Measurements from ENCODE around the gene MYO5A. TPM values are rescaled to one million over a fixed set of nuclear protein-coding genes. Genes with fewer than 3 reads are reported as not detected.

The MYO5A gene
- polyA plus RNA-seq, 1 of the 3 experiments (the other 2 are of a cell fraction), result 11.0 TPM

DNA sequence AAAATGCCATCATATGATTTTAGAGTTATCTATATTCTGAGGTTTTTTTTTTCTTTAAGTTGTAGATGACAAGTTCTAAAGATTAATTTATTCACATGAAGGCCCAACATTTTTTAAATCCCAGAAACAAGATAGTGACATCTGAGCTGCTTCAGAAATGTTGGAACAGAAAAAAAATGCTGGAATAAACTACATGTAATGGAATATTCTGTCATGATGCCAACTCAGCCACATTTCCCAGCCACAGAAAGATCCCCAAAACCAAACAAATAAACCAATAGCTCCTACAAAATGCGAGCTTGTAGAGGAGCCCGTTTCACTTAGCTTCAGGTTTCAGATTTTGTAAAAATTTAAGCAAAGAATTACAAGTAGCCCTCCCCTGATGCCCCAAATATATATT is 122.1 kb downstream of the MYO5A start:
- Histone ChIP-seq H3K9me2 (no peaks in the 10 kb centered on the region), H3K27ac (ENCODE audit: low read depth in 2 of 2, low read length in 1 of 2) (no peak overlapping the region), H3K9ac (no peak overlapping the region), H3K79me2 (ENCODE audit: insufficient read depth) (no peaks in the 10 kb centered on the region), H3K36me3 (replicated peaks in 1 of 2; ENCODE audit: control insufficient read depth in 1 of 2, insufficient read depth in 2 of 2, low read length in 1 of 2) (peaks cover 0 to 4% of the 10 kb centered on the region in 2 experiments), H3K4me3 (ENCODE audit: low read depth in 2 of 2, low read length in 1 of 2) (no peak overlapping the region), H2AFZ (ENCODE audit: low read depth) (no peak overlapping the region), H4K20me1 (ENCODE audit: insufficient read depth) (no peaks in the 10 kb centered on the region), H3K4me1 (ENCODE audit: control insufficient read depth in 1 of 2, insufficient read depth in 2 of 2, low read depth in 1 of 2, low read length in 1 of 2) (no peaks in the 10 kb centered on the region; a peak in 1 of 4 replicates), H3K4me2 (no peak overlapping the region), H3F3A (replicated peaks; ENCODE audit: insufficient read depth) (peaks cover 3% of the 10 kb centered on the region), H3K27me3 (ENCODE audit: insufficient read depth) (no peaks in the 10 kb centered on the region), H3K9me3 (no peaks in the 10 kb centered on the region)
- WGBS (ENCODE audit: low lambda C conversion rate), result 100% methylated on average over 2 of the region's 2 CpGs
- CTCF ChIA-PET, result interaction anchor here (0.6 to 1.4 kb wide), 3 partner anchors 10 to 329 kb away, joined by 3 read pairs; no protein-coding TSS in a partner anchor
- DNase-seq, result no peak
- TF ChIP-seq EP300 (IDR thresholded peaks at IDR 0.05; ENCODE audit: borderline replicate concordance in 1 of 2, low read depth in 1 of 2, low read length in 1 of 2) (no peak), RXRA (IDR thresholded peaks at IDR 0.05; ENCODE audit: borderline replicate concordance, low read depth) (no peak), NFIC (IDR thresholded peaks at IDR 0.05; ENCODE audit: borderline replicate concordance) (no peak), JUND (IDR thresholded peaks at IDR 0.05) (no peak), MEF2A (IDR thresholded peaks at IDR 0.05; ENCODE audit: borderline replicate concordance, low read depth) (no peak), EZH2phosphoT487 (IDR thresholded peaks at IDR 0.05; ENCODE audit: borderline replicate concordance, low read depth) (no peak), CTCF (IDR thresholded peaks at IDR 0.05) (no peak), MAX (IDR thresholded peaks at IDR 0.05; ENCODE audit: low read depth) (no peak), GATA2 (CRISPR knock-in tag; IDR thresholded peaks at IDR 0.05) (no peak), ELF1 (IDR thresholded peaks at IDR 0.05) (no peak), POLR2AphosphoS5 (IDR thresholded peaks at IDR 0.05; ENCODE audit: low read depth, low read length) (no peak), FOSL2 (IDR thresholded peaks at IDR 0.05; ENCODE audit: borderline replicate concordance, low read depth) (no peak), SIN3A (IDR thresholded peaks at IDR 0.05; ENCODE audit: borderline replicate concordance, low read depth, low read length) (no peak), RFX5 (IDR thresholded peaks at IDR 0.05; ENCODE audit: low read length) (no peak), TCF12 (IDR thresholded peaks at IDR 0.05) (no peak)
- TF ChIP-seq, protein P1, sequence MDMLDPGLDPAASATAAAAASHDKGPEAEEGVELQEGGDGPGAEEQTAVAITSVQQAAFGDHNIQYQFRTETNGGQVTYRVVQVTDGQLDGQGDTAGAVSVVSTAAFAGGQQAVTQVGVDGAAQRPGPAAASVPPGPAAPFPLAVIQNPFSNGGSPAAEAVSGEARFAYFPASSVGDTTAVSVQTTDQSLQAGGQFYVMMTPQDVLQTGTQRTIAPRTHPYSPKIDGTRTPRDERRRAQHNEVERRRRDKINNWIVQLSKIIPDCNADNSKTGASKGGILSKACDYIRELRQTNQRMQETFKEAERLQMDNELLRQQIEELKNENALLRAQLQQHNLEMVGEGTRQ (IDR thresholded peaks at IDR 0.05; ENCODE audit: borderline replicate concordance, low read depth, low read length), result no peak
- TF ChIP-seq, protein P2, sequence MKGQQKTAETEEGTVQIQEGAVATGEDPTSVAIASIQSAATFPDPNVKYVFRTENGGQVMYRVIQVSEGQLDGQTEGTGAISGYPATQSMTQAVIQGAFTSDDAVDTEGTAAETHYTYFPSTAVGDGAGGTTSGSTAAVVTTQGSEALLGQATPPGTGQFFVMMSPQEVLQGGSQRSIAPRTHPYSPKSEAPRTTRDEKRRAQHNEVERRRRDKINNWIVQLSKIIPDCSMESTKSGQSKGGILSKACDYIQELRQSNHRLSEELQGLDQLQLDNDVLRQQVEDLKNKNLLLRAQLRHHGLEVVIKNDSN (IDR thresholded peaks at IDR 0.05; ENCODE audit: borderline replicate concordance, low read depth), result no peak
- POLR2A ChIA-PET, result no interaction called here

All from SK-N-SH (cell line).